Neuronal stem cell (in vitro differentiated cells): ENCODE results near the gene SEMA4B.
A peak's percentile ranks its signal among the peaks of the same experiment; 100 is the strongest.

Source experiments
- DNase-seq: peaks from one replicate; pipeline ENCODE4 v3.0.0-alpha.2; 2013; ENCODE audit warnings: low spot score
- H2AFZ ChIP-seq: one replicate; pipeline ENCODE4 v1.6.1; 2013; ENCODE audit warnings: mild to moderate bottlenecking, low read length, inconsistent platforms
- H2AK5ac ChIP-seq: 2 replicates; pipeline ENCODE4 v1.6.1; 2013; ENCODE audit warnings: low read depth, mild to moderate bottlenecking, inconsistent platforms, low read length, moderate library complexity, mixed read lengths
- H2BK120ac ChIP-seq: 2 replicates; pipeline ENCODE4 v1.6.1; 2013; ENCODE audit warnings: low read depth, mild to moderate bottlenecking, inconsistent platforms, low read length, moderate library complexity, mixed read lengths
- H2BK12ac ChIP-seq: one replicate; pipeline ENCODE4 v1.6.1; 2013; ENCODE audit warnings: low read length, inconsistent platforms
- H2BK15ac ChIP-seq: 2 replicates; pipeline ENCODE4 v1.6.1; 2013; ENCODE audit warnings: mild to moderate bottlenecking, low read length, inconsistent platforms, mixed read lengths
- H2BK5ac ChIP-seq: one replicate; pipeline ENCODE4 v1.6.1; 2013; ENCODE audit warnings: inconsistent platforms, mild to moderate bottlenecking, low read length, moderate library complexity
- H3K14ac ChIP-seq: one replicate; pipeline ENCODE4 v1.6.1; 2013; ENCODE audit warnings: low read length, inconsistent platforms
- H3K18ac ChIP-seq: 2 replicates; pipeline ENCODE4 v1.6.1; 2013; ENCODE audit warnings: low read length, inconsistent platforms
- H3K23ac ChIP-seq: 2 replicates; pipeline ENCODE4 v1.6.1; 2013; ENCODE audit warnings: low read depth, mild to moderate bottlenecking, mixed read lengths, low read length, inconsistent platforms; ENCODE audit not compliant: poor library complexity
- H3K27ac ChIP-seq: replicated peaks from 3 replicates; pipeline ENCODE4 v1.5.1; 2013; ENCODE audit warnings: low read length, inconsistent platforms
- H3K27me3 ChIP-seq, 3 experiments: 2 replicates each; pipeline ENCODE4 v1.6.1; 2013; ENCODE audit warnings: low read length in 3 of 3, mild to moderate bottlenecking in 2 of 3, inconsistent platforms in 1 of 3, low read depth in 1 of 3, mixed read lengths in 1 of 3, moderate library complexity in 1 of 3; ENCODE audit not compliant: control insufficient read depth in 3 of 3, insufficient read depth in 3 of 3
- H3K36me3 ChIP-seq, 2 donors: replicated peaks in 1 of 2; 2 replicates each; pipeline ENCODE4 v1.6.1; 2013; ENCODE audit warnings: low read length in 2 of 2; ENCODE audit not compliant: control insufficient read depth in 2 of 2, insufficient read depth in 2 of 2
- H3K4ac ChIP-seq: 2 replicates; pipeline ENCODE4 v1.6.1; 2013; ENCODE audit warnings: inconsistent platforms, mild to moderate bottlenecking, low read length, moderate library complexity
- H3K4me1 ChIP-seq, 2 donors: 1 replicate in 1 of 2; 2 replicates in 1 of 2; pipeline ENCODE4 v1.6.1; 2013; ENCODE audit warnings: low read length in 2 of 2, low read depth in 1 of 2; ENCODE audit not compliant: control insufficient read depth in 2 of 2, insufficient read depth in 1 of 2
- H3K4me2 ChIP-seq: one replicate; pipeline ENCODE4 v1.6.1; 2013; ENCODE audit warnings: mild to moderate bottlenecking, low read length, inconsistent platforms; ENCODE audit not compliant: insufficient read depth, poor library complexity, severe bottlenecking
- H3K4me3 ChIP-seq, 2 donors: 2 replicates each; pipeline ENCODE4 v1.5.1; 2013; ENCODE audit warnings: low read length in 2 of 2, mild to moderate bottlenecking in 2 of 2, inconsistent platforms in 1 of 2, moderate library complexity in 1 of 2
- H3K79me1 ChIP-seq: one replicate; pipeline ENCODE4 v1.6.1; 2013; ENCODE audit warnings: low read depth, mild to moderate bottlenecking, inconsistent platforms, low read length, moderate library complexity
- H3K9ac ChIP-seq: one replicate; pipeline ENCODE4 v1.6.1; 2013; ENCODE audit warnings: mild to moderate bottlenecking, low read depth, low read length, inconsistent platforms; ENCODE audit not compliant: poor library complexity
- H3K9me3 ChIP-seq, 2 donors: replicated peaks in 1 of 2; 2 replicates each; pipeline versions ENCODE3 to v1.6.1; 2013; ENCODE audit warnings: low read length in 2 of 2, mild to moderate bottlenecking in 2 of 2, inconsistent platforms in 1 of 2, low read depth in 1 of 2, mixed read lengths in 1 of 2, moderate library complexity in 1 of 2; ENCODE audit not compliant: control insufficient read depth in 2 of 2, insufficient read depth in 1 of 2
- H4K8ac ChIP-seq: one replicate; pipeline ENCODE4 v1.6.1; 2013; ENCODE audit warnings: low read depth, mild to moderate bottlenecking, inconsistent platforms, low read length, moderate library complexity
- H4K91ac ChIP-seq: one replicate; pipeline ENCODE4 v1.6.1; 2013; ENCODE audit warnings: low read length, low read depth, mild to moderate bottlenecking, inconsistent platforms; ENCODE audit not compliant: poor library complexity
- WGBS, 2 donors: extraction: QIAGEN DNeasy Blood & Tissue Kit; methylation state at CpG; one replicate each; pipeline ENCODE4 v1.1.7; 2013; ENCODE audit warnings: missing lambda C conversion rate in 2 of 2, mixed read lengths in 1 of 2; ENCODE audit not compliant: insufficient read length in 2 of 2, insufficient replicate concordance in 1 of 2; ENCODE audit errors: extremely low coverage in 2 of 2; 5-methylcytosine and 5-hydroxymethylcytosine counted together

Gene SEMA4B

GRCh38 chr15:90188914-90189748 is 12.0 kb upstream of the SEMA4B start:
- no peak overlapping the region for H4K8ac ChIP-seq
- H3K4me3 ChIP-seq = no peak overlapping the region
- no peak overlapping the region for H2AFZ ChIP-seq
- WGBS, 2 donors = no CpG with 5 or more reads among the region's 8 CpGs
- H3K27ac ChIP-seq = no peak overlapping the region
- no peak overlapping the region for H2BK12ac ChIP-seq
- no peaks in the 10 kb centered on the region for H3K27me3 ChIP-seq
- no peak overlapping the region for H3K18ac ChIP-seq
- no peak for DNase-seq
- no peaks in the 10 kb centered on the region for H3K9me3 ChIP-seq
- no peaks in the 10 kb centered on the region for H3K79me1 ChIP-seq
- no peak overlapping the region for H2AK5ac ChIP-seq
- no peak overlapping the region for H3K9ac ChIP-seq
- no peaks in the 10 kb centered on the region for H3K36me3 ChIP-seq
- H3K14ac ChIP-seq = no peak overlapping the region
- no peak overlapping the region for H3K23ac ChIP-seq
- no peak overlapping the region for H2BK120ac ChIP-seq
- no peak overlapping the region for H2BK5ac ChIP-seq
- H3K4ac ChIP-seq = no peak overlapping the region
- H2BK15ac ChIP-seq = no peak overlapping the region
- H3K4me1 ChIP-seq = peaks cover 11 to 14% of the 10 kb centered on the region in 2 donors
- no peak overlapping the region for H3K4me2 ChIP-seq
- H4K91ac ChIP-seq = no peak overlapping the region

- Histone ChIP-seq H2BK5ac (no peak overlapping the region), H2AFZ (no peak overlapping the region), H4K91ac (no peak overlapping the region), H3K18ac (no peak overlapping the region), H2BK12ac (no peak overlapping the region), H3K4me2 (no peak overlapping the region), H3K27me3 (no peaks in the 10 kb centered on the region), H3K27ac (no peak overlapping the region), H3K79me1 (no peaks in the 10 kb centered on the region), H3K9ac (no peak overlapping the region), H2BK15ac (no peak overlapping the region), H3K9me3 (no peaks in the 10 kb centered on the region), H3K14ac (no peak overlapping the region), H3K4ac (no peak overlapping the region), H4K8ac (no peak overlapping the region), H3K4me3 (no peak overlapping the region), H3K4me1 (peaks cover 9% of the 10 kb centered on the region in 2 donors), H2BK120ac (no peak overlapping the region), H3K23ac (no peak overlapping the region), H3K36me3 (no peaks in the 10 kb centered on the region), H2AK5ac (no peak overlapping the region)
- DNase-seq = no peak
- WGBS, 2 donors = no CpG with 5 or more reads among the region's 10 CpGs
Measured at GRCh38 chr15:90189781-90190467, 11.2 kb upstream of the SEMA4B start.

- no peak overlapping the region for H3K9ac ChIP-seq
- no CpG with 5 or more reads among the region's 10 CpGs for WGBS, 2 donors
- H3K4me3 ChIP-seq = no peak overlapping the region
- H3K4me1 ChIP-seq = peaks cover 6 to 9% of the 10 kb centered on the region in 2 donors
- H4K8ac ChIP-seq = no peak overlapping the region
- H3K36me3 ChIP-seq = no peaks in the 10 kb centered on the region
- H3K27me3 ChIP-seq = no peaks in the 10 kb centered on the region
- no peak overlapping the region for H2AFZ ChIP-seq
- no peak overlapping the region for H3K14ac ChIP-seq
- H2BK120ac ChIP-seq = no peak overlapping the region
- no peak overlapping the region for H2BK15ac ChIP-seq
- no peak overlapping the region for H2BK12ac ChIP-seq
- H3K27ac ChIP-seq = no peak overlapping the region
- no peak for DNase-seq
- peak overlapping the region; percentile 60 for H3K18ac ChIP-seq
- H3K4me2 ChIP-seq = no peak overlapping the region
- no peak overlapping the region for H2BK5ac ChIP-seq
- no peak overlapping the region for H2AK5ac ChIP-seq
- H4K91ac ChIP-seq = no peak overlapping the region
- H3K79me1 ChIP-seq = peaks cover 2% of the 10 kb centered on the region
- H3K9me3 ChIP-seq = no peaks in the 10 kb centered on the region
- no peak overlapping the region for H3K23ac ChIP-seq
- H3K4ac ChIP-seq = no peak overlapping the region
Measured at GRCh38 chr15:90190606-90191343, 10.4 kb upstream of the SEMA4B start.

GRCh38 chr15:90191344-90191687 is 9.8 kb upstream of the SEMA4B start:
- H4K8ac ChIP-seq = no peak overlapping the region
- H2AK5ac ChIP-seq = no peak overlapping the region
- H3K79me1 ChIP-seq = peaks cover 2% of the 10 kb centered on the region
- peaks cover 6 to 9% of the 10 kb centered on the region in 2 donors for H3K4me1 ChIP-seq
- no peak overlapping the region for H3K14ac ChIP-seq
- no peak overlapping the region for H2BK120ac ChIP-seq
- no peak overlapping the region for H3K4me3 ChIP-seq
- no peak overlapping the region for H3K4ac ChIP-seq
- H3K36me3 ChIP-seq = no peaks in the 10 kb centered on the region
- H3K27me3 ChIP-seq = no peaks in the 10 kb centered on the region
- no peak overlapping the region for H3K18ac ChIP-seq
- H3K23ac ChIP-seq = no peak overlapping the region
- H4K91ac ChIP-seq = no peak overlapping the region
- no peak overlapping the region for H3K4me2 ChIP-seq
- no peaks in the 10 kb centered on the region for H3K9me3 ChIP-seq
- H2BK12ac ChIP-seq = no peak overlapping the region
- no peak overlapping the region for H3K27ac ChIP-seq
- no peak for DNase-seq
- no peak overlapping the region for H2BK15ac ChIP-seq
- WGBS, 2 donors = no CpG with 5 or more reads among the region's 3 CpGs
- no peak overlapping the region for H3K9ac ChIP-seq
- no peak overlapping the region for H2BK5ac ChIP-seq
- no peak overlapping the region for H2AFZ ChIP-seq
